ENCODE measurements around the gene GRM4.
"Not testable (repeated sequence)": the region's sequence is repeated elsewhere in the genome, so short reads cannot be mapped to it uniquely, and the experiment has no call there.

Gene GRM4

GRCh38 chr6:34021554-34022190, 124.2 kb downstream of the GRM4 start:
- DNase-seq (ENCODE audit: low spot score): no peak

- DNase-seq (ENCODE audit: low spot score): no peak
These were observed 124.9 kb downstream of the GRM4 start for GRCh38 chr6:34020807-34021553.

- DNase-seq (ENCODE audit: low spot score): no peak
These were observed 125.6 kb downstream of the GRM4 start for GRCh38 chr6:34020278-34020677.

- DNase-seq (ENCODE audit: low spot score): no peak
These were observed 126.8 kb downstream of the GRM4 start for GRCh38 chr6:34018961-34019606.

- no peak for DNase-seq (ENCODE audit: low spot score)
These were observed 127.9 kb downstream of the GRM4 start for GRCh38 chr6:34018026-34018425.

- no peak for DNase-seq (ENCODE audit: low spot score)
These were observed 128.6 kb downstream of the GRM4 start for GRCh38 chr6:34017106-34017805.

- not testable (repeated sequence) for DNase-seq (ENCODE audit: low spot score)
These were observed 129.3 kb downstream of the GRM4 start for GRCh38 chr6:34016573-34016972.

- DNase-seq (ENCODE audit: low spot score): no peak
These were observed 130.3 kb downstream of the GRM4 start for GRCh38 chr6:34015586-34015985.

GRCh38 chr6:34011264-34011663, 134.6 kb downstream of the GRM4 start:
- no peak for DNase-seq (ENCODE audit: low spot score)

GRCh38 chr6:34005901-34006531, 139.9 kb downstream of the GRM4 start:
- no peak for DNase-seq (ENCODE audit: low spot score)

- no peak for DNase-seq (ENCODE audit: low spot score)
These were observed 141.2 kb downstream of the GRM4 start for GRCh38 chr6:34004706-34005105.

GRCh38 chr6:34003962-34004361, 141.9 kb downstream of the GRM4 start:
- DNase-seq (ENCODE audit: low spot score): no peak

GRCh38 chr6:34001706-34002621, 143.9 kb downstream of the GRM4 start:
- no peak for DNase-seq (ENCODE audit: low spot score)

- DNase-seq (ENCODE audit: low spot score): no peak
These were observed 145.6 kb downstream of the GRM4 start for GRCh38 chr6:34000281-34000680.

- no peak for DNase-seq (ENCODE audit: low spot score)
These were observed 146.3 kb downstream of the GRM4 start for GRCh38 chr6:33999567-33999966.

GRCh38 chr6:33998660-33999059, 147.2 kb downstream of the GRM4 start:
- DNase-seq (ENCODE audit: low spot score): no peak

GRCh38 chr6:33997265-33997664, 148.6 kb downstream of the GRM4 start:
- DNase-seq (ENCODE audit: low spot score): no peak

- DNase-seq (ENCODE audit: low spot score): no peak
These were observed 149.8 kb downstream of the GRM4 start for GRCh38 chr6:33996120-33996475.

- no peak for DNase-seq (ENCODE audit: low spot score)
These were observed 150.4 kb downstream of the GRM4 start for GRCh38 chr6:33995309-33996119.

All from HuH-7 (cell line).